Astrocyte (in vitro differentiated cells and primary cell): ENCODE measurements around the gene SBF2.

ENCODE experiments used
- EZH2 ChIP-seq: IDR thresholded peaks from 2 replicates; pipeline ENCODE4 v1.6.1; 2012; ENCODE audit warnings: mild to moderate bottlenecking, low read length, inconsistent platforms; ENCODE audit not compliant: insufficient read depth
- TF ChIP-seq, protein P1 (sequence below): IDR thresholded peaks from 2 replicates; pipeline ENCODE4 v1.5.1; 2011; ENCODE audit warnings: low read depth, mild to moderate bottlenecking, inconsistent platforms, low read length, moderate library complexity; ENCODE audit not compliant: insufficient read depth

DNA sequence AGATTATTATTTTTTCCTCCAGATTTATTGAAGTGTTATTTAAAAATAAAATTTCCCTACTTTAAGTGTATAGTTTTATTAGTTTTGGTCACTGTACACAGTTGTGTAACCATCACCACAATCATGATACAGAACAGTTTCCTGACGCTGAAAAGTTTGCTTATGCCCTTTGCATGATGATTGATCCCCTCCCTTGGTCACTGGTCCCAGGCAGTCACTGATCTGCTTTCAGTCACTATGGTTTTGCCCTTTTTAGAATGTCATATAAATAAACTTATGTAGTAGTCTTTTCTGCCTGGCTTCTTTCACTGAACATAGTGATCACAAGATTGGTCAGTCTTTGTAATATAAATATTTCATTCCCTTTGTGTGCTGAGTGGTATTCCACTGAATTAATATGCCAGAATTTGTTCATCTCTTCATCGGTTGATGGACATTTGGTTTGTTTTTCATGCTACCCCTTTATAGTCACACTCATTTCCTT is 489.6 kb downstream of the SBF2 start:
- TF ChIP-seq, protein P1, sequence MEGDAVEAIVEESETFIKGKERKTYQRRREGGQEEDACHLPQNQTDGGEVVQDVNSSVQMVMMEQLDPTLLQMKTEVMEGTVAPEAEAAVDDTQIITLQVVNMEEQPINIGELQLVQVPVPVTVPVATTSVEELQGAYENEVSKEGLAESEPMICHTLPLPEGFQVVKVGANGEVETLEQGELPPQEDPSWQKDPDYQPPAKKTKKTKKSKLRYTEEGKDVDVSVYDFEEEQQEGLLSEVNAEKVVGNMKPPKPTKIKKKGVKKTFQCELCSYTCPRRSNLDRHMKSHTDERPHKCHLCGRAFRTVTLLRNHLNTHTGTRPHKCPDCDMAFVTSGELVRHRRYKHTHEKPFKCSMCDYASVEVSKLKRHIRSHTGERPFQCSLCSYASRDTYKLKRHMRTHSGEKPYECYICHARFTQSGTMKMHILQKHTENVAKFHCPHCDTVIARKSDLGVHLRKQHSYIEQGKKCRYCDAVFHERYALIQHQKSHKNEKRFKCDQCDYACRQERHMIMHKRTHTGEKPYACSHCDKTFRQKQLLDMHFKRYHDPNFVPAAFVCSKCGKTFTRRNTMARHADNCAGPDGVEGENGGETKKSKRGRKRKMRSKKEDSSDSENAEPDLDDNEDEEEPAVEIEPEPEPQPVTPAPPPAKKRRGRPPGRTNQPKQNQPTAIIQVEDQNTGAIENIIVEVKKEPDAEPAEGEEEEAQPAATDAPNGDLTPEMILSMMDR = no peak
- TF ChIP-seq EZH2 = no peak
